Astrocyte (in vitro differentiated cells and primary cell): ENCODE measurements around the gene PASK. TPM values are rescaled to one million over a fixed set of nuclear protein-coding genes. Genes with fewer than 3 reads are reported as not detected.

Experiments
- DNase-seq: peaks from one replicate; pipeline ENCODE4 v3.0.0-alpha.2; 2010; ENCODE audit warnings: low read depth
- FAIRE-seq: peaks from 2 replicates; lab custom pipeline; 2011; peaks lifted over from hg19 to GRCh38; lab: Jason Lieb, UNC
- H2AFZ ChIP-seq: 2 replicates; pipeline ENCODE4 v1.6.0; 2012; ENCODE audit warnings: low read depth, low read length, inconsistent platforms
- H3K27ac ChIP-seq: 2 replicates; pipeline ENCODE4 v1.5.1; 2011; ENCODE audit warnings: low read depth, low read length, inconsistent platforms
- H3K27me3 ChIP-seq: 2 replicates; pipeline ENCODE4 v1.6.0; 2011; ENCODE audit warnings: low read length, inconsistent platforms; ENCODE audit not compliant: insufficient read depth
- H3K36me3 ChIP-seq: 2 replicates; pipeline ENCODE4 v1.5.1; 2011; ENCODE audit warnings: low read length, inconsistent platforms; ENCODE audit not compliant: insufficient read depth
- H3K4me1 ChIP-seq: 2 replicates; pipeline ENCODE4 v1.5.1; 2011; ENCODE audit warnings: low read length, inconsistent platforms; ENCODE audit not compliant: insufficient read depth
- H3K4me2 ChIP-seq: 2 replicates; pipeline ENCODE4 v1.6.0; 2012; ENCODE audit warnings: low read length, inconsistent platforms
- H3K4me3 ChIP-seq: 2 replicates; pipeline ENCODE4 v1.5.1; 2011; ENCODE audit warnings: low read depth, mild to moderate bottlenecking, low read length, inconsistent platforms; ENCODE audit not compliant: insufficient read depth
- H3K79me2 ChIP-seq: 2 replicates; pipeline ENCODE4 v1.6.0; 2012; ENCODE audit warnings: mild to moderate bottlenecking, low read length, inconsistent platforms; ENCODE audit not compliant: insufficient read depth
- H3K9ac ChIP-seq: 2 replicates; pipeline ENCODE4 v1.6.0; 2012; ENCODE audit warnings: mild to moderate bottlenecking, low read length, inconsistent platforms
- H3K9me3 ChIP-seq: 2 replicates; pipeline ENCODE4 v1.5.1; 2012; ENCODE audit warnings: low read depth, mild to moderate bottlenecking, low read length, inconsistent platforms; ENCODE audit not compliant: insufficient read depth
- H4K20me1 ChIP-seq: 2 replicates; pipeline ENCODE4 v1.6.0; 2012; ENCODE audit warnings: low read length, inconsistent platforms; ENCODE audit not compliant: insufficient read depth
- H3K27ac Mint-ChIP-seq: one replicate; pipeline ENCODE4 v1.8.0; 2021; ENCODE audit warnings: mild to moderate bottlenecking, mixed read lengths; ENCODE audit not compliant: unreplicated experiment
- H3K27me3 Mint-ChIP-seq: one replicate; pipeline ENCODE4 v1.8.0; 2021; ENCODE audit warnings: low read depth, mixed read lengths; ENCODE audit not compliant: unreplicated experiment
- H3K36me3 Mint-ChIP-seq: one replicate; pipeline ENCODE4 v1.8.0; 2021; ENCODE audit warnings: low read depth, mixed read lengths; ENCODE audit not compliant: unreplicated experiment
- H3K4me1 Mint-ChIP-seq: one replicate; pipeline ENCODE4 v1.8.0; 2021; ENCODE audit warnings: low read depth, mixed read lengths; ENCODE audit not compliant: unreplicated experiment
- H3K4me3 Mint-ChIP-seq: one replicate; pipeline ENCODE4 v1.8.0; 2021; ENCODE audit warnings: mild to moderate bottlenecking, moderate library complexity, mixed read lengths; ENCODE audit not compliant: unreplicated experiment
- H3K9me3 Mint-ChIP-seq: one replicate; pipeline ENCODE4 v1.8.0; 2021; ENCODE audit warnings: mild to moderate bottlenecking, mixed read lengths; ENCODE audit not compliant: unreplicated experiment
- CTCF ChIP-seq: IDR thresholded peaks from 2 replicates; pipeline ENCODE4 v1.5.1; 2011; ENCODE audit warnings: low read depth, mild to moderate bottlenecking, inconsistent platforms, low read length, moderate library complexity; ENCODE audit not compliant: insufficient read depth
- EZH2 ChIP-seq: IDR thresholded peaks from 2 replicates; pipeline ENCODE4 v1.6.1; 2012; ENCODE audit warnings: mild to moderate bottlenecking, low read length, inconsistent platforms; ENCODE audit not compliant: insufficient read depth
- total RNA-seq: library from RNA; stranded (reverse); gene quantifications from 2 replicates; pipeline ENCODE4 v1.2.1, GENCODE V29; 2021

Gene PASK
- total RNA-seq, 1 donor from 2014 or later = 8.0 TPM

DNA sequence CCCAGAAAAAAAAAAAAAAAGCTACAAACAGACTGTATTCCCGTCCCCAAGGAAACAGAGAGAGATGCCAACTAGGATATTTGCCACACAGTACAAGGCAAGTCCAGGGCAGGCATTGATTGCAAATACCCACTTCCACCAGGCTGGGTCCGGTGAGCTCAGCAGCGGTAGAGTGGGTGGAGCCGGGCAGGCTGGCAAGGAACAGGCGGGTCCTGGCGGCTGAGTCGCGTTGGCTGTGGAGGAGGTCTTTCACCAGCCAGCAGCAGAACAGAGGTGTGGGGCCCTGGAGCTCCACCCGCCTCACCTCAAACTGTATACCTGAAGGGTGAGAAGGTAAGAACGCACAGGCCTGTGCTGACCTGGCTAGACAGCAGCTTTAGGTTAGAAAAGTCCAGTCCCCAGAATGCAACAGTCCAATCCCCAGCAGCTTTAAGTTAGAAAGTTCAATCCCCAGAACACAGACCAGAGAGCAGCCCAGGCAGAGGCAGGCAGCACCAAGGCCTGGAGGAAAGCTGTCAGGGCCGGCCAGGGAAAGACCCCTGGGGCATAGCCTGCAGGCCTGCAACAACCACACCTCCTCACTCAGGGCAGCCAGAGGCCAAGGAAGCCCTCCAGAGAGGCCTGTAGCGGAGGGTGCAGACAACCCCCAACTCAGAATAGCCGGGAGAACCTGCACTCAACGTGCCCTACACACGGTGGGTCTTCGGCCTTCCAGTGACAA is 25.3 kb downstream of the PASK start:
- H3K4me2 ChIP-seq = no peak overlapping the region
- Mint-ChIP-seq H3K4me3 (no peak overlapping the region), H3K36me3 (peaks cover 10% of the 10 kb centered on the region), H3K27ac (no peak overlapping the region), H3K27me3 (peaks cover 10% of the 10 kb centered on the region), H3K4me1 (no peaks in the 10 kb centered on the region), H3K9me3 (peaks cover 3% of the 10 kb centered on the region)
- no peaks in the 10 kb centered on the region for H3K79me2 ChIP-seq
- TF ChIP-seq CTCF = no peak
- TF ChIP-seq EZH2 = no peak
- no peaks in the 10 kb centered on the region for H3K4me1 ChIP-seq
- no peak overlapping the region for H3K27ac ChIP-seq
- DNase-seq = no peak
- FAIRE-seq = no peak
- no peak overlapping the region for H3K4me3 ChIP-seq
- H3K9ac ChIP-seq = no peak overlapping the region
- no peaks in the 10 kb centered on the region for H3K27me3 ChIP-seq
- no peaks in the 10 kb centered on the region for H3K9me3 ChIP-seq
- H3K36me3 ChIP-seq = no peaks in the 10 kb centered on the region
- no peaks in the 10 kb centered on the region for H4K20me1 ChIP-seq
- H2AFZ ChIP-seq = no peak overlapping the region

GRCh38 chr2:241122376-241123002 is 26.8 kb downstream of the PASK start:
- Histone ChIP-seq H3K79me2 (no peaks in the 10 kb centered on the region), H3K9ac (no peak overlapping the region), H3K4me2 (no peak overlapping the region), H2AFZ (no peak overlapping the region), H4K20me1 (no peaks in the 10 kb centered on the region), H3K4me1 (no peaks in the 10 kb centered on the region), H3K27ac (no peak overlapping the region), H3K4me3 (no peak overlapping the region), H3K9me3 (no peaks in the 10 kb centered on the region), H3K27me3 (no peaks in the 10 kb centered on the region), H3K36me3 (no peaks in the 10 kb centered on the region)
- DNase-seq (no peak), FAIRE-seq (no peak)
- H3K9me3 Mint-ChIP-seq = peaks cover 3% of the 10 kb centered on the region
- no peak overlapping the region for H3K27ac Mint-ChIP-seq
- peaks cover 5% of the 10 kb centered on the region for H3K27me3 Mint-ChIP-seq
- H3K4me3 Mint-ChIP-seq = no peak overlapping the region
- TF ChIP-seq CTCF (no peak), EZH2 (no peak)
- peaks cover 3% of the 10 kb centered on the region for H3K36me3 Mint-ChIP-seq
- no peaks in the 10 kb centered on the region for H3K4me1 Mint-ChIP-seq

DNA sequence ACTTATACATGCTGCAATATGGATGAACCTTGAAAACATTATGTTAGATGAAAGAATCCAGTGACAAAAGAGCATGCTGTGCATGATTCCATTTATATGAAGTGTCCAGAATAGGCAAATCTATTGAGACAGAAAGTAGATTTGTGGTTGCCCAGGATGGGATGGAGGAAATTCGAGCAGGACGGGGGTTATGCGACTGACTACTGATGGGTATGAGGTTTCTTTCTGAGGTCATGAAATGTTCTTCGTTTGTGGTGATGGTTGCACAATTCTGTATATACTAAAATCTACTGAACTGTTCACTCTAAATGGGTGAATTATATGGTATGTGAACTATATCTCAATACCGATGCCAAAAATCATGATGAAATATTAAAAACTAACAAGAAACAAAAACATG is 28.3 kb downstream of the PASK start:
- Mint-ChIP-seq H3K9me3 (peaks cover 3% of the 10 kb centered on the region), H3K27ac (no peak overlapping the region)

More for the DNA sequence above, 28.3 kb downstream of the PASK start:
- no peak overlapping the region for H3K4me3 Mint-ChIP-seq
- Histone ChIP-seq H3K4me1 (no peaks in the 10 kb centered on the region), H3K4me3 (no peak overlapping the region), H4K20me1 (no peaks in the 10 kb centered on the region), H3K27ac (no peak overlapping the region), H3K9ac (no peak overlapping the region), H3K79me2 (no peaks in the 10 kb centered on the region), H3K36me3 (no peaks in the 10 kb centered on the region), H2AFZ (no peak overlapping the region), H3K27me3 (no peaks in the 10 kb centered on the region), H3K4me2 (no peak overlapping the region), H3K9me3 (no peaks in the 10 kb centered on the region)
- FAIRE-seq (no peak), DNase-seq (no peak)
- TF ChIP-seq CTCF (no peak), EZH2 (no peak)
- peaks cover 1% of the 10 kb centered on the region for H3K36me3 Mint-ChIP-seq
- H3K4me1 Mint-ChIP-seq = no peaks in the 10 kb centered on the region
- no peaks in the 10 kb centered on the region for H3K27me3 Mint-ChIP-seq
